Erythroblast (primary cell): ENCODE measurements around the gene FHDC1.

Experiments used
- GATA1 ChIP-seq: IDR thresholded peaks from 2 replicates; pipeline ENCODE4 v1.6.1; 2011; ENCODE audit warnings: low read depth, mild to moderate bottlenecking, control low read depth, low read length, moderate library complexity
- POLR2A ChIP-seq: IDR thresholded peaks from 2 replicates; pipeline ENCODE4 v1.6.1; 2011; ENCODE audit warnings: mild to moderate bottlenecking, low read length

DNA sequence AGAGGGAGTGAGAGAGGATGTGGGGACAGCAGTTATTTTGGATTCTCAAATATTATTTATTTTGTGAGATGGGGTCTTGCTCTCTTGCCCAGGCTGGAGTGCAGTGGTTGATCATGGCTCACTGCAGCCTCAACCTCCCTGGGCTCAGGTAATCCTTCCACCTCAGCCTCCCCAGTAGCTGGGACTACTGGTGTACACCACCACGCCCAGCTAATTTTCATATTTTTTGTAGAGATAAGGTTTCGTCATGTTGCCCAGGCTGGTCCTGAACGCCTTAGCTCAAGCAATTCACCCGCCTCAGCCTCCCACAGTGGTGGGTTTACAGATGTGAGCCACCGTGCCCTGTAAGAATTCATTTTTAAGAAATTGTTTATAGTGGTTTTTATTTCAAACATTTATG, 61.2 kb downstream of the FHDC1 start:
- no peak for TF ChIP-seq POLR2A
- no peak for TF ChIP-seq GATA1
